ENCODE measurements around the gene DDN.

Gene DDN

DNA sequence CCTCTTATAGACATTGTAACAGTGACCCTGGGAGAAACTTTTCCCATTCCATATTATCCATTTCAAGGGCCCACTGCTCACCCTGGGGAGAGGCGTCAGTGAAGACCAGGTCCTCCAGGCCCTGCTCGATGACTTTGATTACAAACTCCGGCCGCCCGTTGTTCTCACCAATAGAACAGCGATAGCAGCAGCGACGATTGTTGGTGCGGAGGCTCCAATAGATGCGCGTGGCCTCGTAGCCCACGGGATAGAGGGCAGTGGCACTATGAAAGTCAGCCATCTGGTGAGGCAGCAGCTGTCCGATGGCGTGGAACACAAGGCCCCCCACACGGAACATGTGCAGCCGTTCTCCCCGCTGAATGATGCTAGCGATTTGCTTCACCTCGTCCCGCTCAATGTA, 26.9 kb upstream of the DDN start:
- TF ChIP-seq, protein P1, sequence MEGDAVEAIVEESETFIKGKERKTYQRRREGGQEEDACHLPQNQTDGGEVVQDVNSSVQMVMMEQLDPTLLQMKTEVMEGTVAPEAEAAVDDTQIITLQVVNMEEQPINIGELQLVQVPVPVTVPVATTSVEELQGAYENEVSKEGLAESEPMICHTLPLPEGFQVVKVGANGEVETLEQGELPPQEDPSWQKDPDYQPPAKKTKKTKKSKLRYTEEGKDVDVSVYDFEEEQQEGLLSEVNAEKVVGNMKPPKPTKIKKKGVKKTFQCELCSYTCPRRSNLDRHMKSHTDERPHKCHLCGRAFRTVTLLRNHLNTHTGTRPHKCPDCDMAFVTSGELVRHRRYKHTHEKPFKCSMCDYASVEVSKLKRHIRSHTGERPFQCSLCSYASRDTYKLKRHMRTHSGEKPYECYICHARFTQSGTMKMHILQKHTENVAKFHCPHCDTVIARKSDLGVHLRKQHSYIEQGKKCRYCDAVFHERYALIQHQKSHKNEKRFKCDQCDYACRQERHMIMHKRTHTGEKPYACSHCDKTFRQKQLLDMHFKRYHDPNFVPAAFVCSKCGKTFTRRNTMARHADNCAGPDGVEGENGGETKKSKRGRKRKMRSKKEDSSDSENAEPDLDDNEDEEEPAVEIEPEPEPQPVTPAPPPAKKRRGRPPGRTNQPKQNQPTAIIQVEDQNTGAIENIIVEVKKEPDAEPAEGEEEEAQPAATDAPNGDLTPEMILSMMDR (IDR thresholded peaks at IDR 0.05; ENCODE audit: control insufficient read depth, extremely low read depth, insufficient read depth): no peak
- H3K4me3 ChIP-seq (ENCODE audit: low read depth, low read length): no peak overlapping the region
- DNase-seq (ENCODE audit: low read depth): no peak

DNA sequence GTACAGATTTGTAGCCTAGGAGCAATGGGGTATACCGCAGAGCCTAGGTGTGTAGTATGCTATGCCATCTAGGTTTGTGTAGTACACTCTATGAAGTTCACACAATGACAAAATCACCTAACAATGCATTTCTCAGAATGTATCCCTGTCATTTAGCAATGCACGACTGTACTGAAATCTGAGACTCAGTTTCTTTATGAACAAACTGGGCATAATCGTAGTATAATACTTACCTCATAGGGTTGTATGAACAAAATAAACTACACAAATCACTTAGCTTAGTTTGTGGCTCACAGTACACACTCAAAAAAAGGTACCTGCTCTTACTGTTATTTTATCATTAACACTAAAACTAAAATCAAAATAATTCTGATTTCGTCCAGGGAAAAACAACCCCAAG, 26.3 kb upstream of the DDN start:
- DNase-seq (ENCODE audit: low read depth): no peak
- TF ChIP-seq, protein P1 (IDR thresholded peaks at IDR 0.05; ENCODE audit: control insufficient read depth, extremely low read depth, insufficient read depth): no peak
- no peak overlapping the region for H3K4me3 ChIP-seq (ENCODE audit: low read depth, low read length)

DNA sequence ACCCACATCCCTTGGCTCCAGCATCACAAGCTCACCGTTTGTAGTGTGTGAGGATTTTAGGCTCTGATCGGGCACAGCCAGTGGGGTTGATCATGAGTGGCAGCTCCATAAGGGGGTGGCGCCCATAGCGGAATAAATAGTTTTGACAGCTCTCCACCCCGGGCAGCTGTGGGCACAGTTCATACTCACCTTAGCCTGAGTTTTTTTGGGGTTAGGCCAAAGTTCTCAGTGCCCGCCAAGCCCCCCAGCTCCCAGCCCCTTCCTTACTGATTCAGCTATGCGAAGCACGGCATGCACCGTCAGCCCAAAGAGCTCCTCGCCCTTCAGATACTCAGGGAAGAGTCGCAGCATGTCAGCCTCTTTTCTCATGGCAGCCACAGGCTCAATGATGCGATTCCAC, 25.4 kb upstream of the DDN start:
- H3K4me3 ChIP-seq (ENCODE audit: low read depth, low read length): no peak overlapping the region
- no peak for DNase-seq (ENCODE audit: low read depth)
- TF ChIP-seq, protein P1 (IDR thresholded peaks at IDR 0.05; ENCODE audit: control insufficient read depth, extremely low read depth, insufficient read depth): no peak

DNA sequence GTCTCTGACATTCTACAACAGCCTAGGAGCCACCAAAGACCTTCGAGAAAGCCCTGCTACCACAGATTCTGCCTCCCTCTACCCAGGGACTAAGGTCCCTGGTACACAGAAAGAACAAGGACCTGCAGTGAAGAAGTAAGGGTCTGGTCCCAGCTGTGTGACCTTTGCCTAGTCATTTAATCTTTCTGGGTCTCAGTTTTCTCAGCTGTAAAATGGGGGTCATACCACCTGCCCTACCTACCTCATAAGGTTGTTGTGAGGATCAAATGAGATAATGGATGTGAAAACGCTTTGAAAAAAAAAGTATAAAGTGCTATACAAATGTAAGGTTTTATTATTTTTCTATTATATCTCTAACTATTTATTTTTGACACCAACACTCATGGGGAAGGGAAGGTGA, 24.6 kb upstream of the DDN start:
- TF ChIP-seq, protein P1 (IDR thresholded peaks at IDR 0.05; ENCODE audit: control insufficient read depth, extremely low read depth, insufficient read depth): no peak
- H3K4me3 ChIP-seq (ENCODE audit: low read depth, low read length): no peak overlapping the region
- DNase-seq (ENCODE audit: low read depth): no peak

DNA sequence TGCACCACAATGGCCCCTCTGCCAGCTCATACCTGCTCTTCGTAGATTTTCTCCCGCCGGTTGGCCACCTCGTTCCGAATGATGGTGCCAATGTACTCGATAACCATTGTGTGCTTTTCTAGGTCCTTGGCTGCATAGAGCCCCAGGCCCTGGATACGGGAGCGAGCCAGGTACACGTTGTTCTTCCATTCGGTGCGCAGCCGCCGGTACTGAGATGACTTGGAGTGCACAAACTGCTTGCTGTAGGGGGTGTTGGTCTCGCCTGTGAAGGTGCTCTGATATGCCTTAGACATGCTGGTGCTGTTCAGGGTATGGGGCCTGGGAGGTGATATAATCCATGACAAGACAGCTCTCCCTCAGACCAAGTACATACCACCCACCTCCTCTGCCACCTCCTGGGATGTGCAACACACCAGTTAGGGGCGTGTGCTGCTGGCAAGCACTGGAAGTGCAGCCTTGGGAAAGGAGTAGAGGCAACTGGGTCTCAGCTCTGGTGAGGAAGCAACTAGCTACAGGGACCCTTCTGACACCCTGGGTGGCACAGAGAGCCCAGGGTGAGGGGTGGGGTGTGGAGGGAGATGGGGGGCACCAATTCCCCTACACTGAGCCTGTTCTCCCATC, 23.5 kb upstream of the DDN start:
- H3K4me3 ChIP-seq (ENCODE audit: low read depth, low read length): no peak overlapping the region
- TF ChIP-seq, protein P1 (IDR thresholded peaks at IDR 0.05; ENCODE audit: control insufficient read depth, extremely low read depth, insufficient read depth): no peak
- no peak for DNase-seq (ENCODE audit: low read depth)

DNA sequence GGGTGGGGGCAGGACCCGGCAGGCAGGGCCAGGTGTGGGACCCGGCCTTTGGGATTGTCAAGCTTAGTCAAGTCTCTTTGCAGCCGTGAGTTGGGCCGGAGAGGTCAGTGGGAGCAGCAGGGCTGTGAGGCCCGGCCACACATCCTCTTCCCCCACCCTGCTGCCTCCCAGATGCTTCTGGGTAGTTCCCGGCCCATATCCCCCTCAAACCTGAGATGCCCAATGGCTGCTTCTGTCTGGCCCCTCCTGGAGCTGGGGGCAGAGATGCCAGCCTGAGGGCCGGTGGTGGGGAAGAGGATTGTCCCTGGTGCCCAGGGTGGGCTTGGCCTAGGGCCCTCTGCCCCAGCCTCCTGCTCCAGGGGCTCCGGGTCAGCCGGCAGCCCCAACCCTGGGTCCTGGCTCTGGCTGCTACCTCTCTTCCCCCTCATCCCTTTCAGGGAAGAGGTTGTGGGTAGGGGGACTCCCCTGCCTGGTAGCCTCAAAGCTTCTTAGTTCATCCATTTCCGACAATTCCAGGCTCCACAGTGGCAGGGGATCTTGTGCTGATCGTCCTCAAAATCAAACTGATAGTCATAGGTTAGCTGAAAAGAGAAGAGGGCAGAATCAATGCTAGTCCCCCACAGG, 22.2 kb upstream of the DDN start:
- TF ChIP-seq, protein P1 (IDR thresholded peaks at IDR 0.05; ENCODE audit: control insufficient read depth, extremely low read depth, insufficient read depth): no peak
- no peak for DNase-seq (ENCODE audit: low read depth)
- no peak overlapping the region for H3K4me3 ChIP-seq (ENCODE audit: low read depth, low read length)

DNA sequence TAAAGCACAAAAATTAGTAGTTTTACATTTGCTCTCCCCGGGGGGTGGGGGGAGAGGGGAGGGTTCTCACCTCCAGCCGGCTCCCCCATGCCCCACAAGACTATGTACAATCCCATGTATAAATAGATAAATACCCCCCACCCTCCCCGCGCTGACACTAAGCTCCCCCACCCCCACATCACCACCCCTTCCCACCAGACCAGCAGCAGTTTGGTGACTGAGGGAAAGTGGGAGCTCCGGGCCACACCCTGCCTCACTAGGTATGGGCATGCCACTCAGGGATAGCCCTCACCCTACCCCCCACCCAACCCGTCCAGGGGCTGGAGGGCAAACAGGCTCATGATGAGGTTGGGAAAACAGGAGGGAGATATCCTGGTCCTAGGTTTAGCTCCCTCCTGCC, 21.3 kb upstream of the DDN start:
- no peak for DNase-seq (ENCODE audit: low read depth)
- H3K4me3 ChIP-seq (ENCODE audit: low read depth, low read length): no peak overlapping the region
- TF ChIP-seq, protein P1 (IDR thresholded peaks at IDR 0.05; ENCODE audit: control insufficient read depth, extremely low read depth, insufficient read depth): no peak
